Osteoblast (primary cell): Measurements from ENCODE around the gene SLC19A1. TPM values are rescaled to one million over a fixed set of nuclear protein-coding genes. Genes with fewer than 3 reads are reported as not detected.

Experiments used
- DNase-seq: peaks from one replicate; pipeline ENCODE4 v3.0.0; 2011; ENCODE audit warnings: low spot score, mixed read lengths; ENCODE audit not compliant: insufficient read length; ENCODE audit errors: missing footprints
- H2AFZ ChIP-seq: 2 replicates; pipeline ENCODE4 v1.6.0; 2011; ENCODE audit warnings: mild to moderate bottlenecking, low read length
- H3K27ac ChIP-seq: 2 replicates; pipeline ENCODE4 v1.5.1; 2011; ENCODE audit warnings: mild to moderate bottlenecking, low read depth, low read length, moderate library complexity
- H3K27me3 ChIP-seq: 2 replicates; pipeline ENCODE4 v1.6.0; 2012; ENCODE audit warnings: mild to moderate bottlenecking, control low read depth, inconsistent platforms, low read length, moderate library complexity; ENCODE audit not compliant: insufficient read depth
- H3K36me3 ChIP-seq: 2 replicates; pipeline ENCODE4 v1.5.1; 2011; ENCODE audit warnings: mild to moderate bottlenecking, low read length, control low read depth, moderate library complexity; ENCODE audit not compliant: insufficient read depth
- H3K4me1 ChIP-seq: 2 replicates; pipeline ENCODE4 v1.5.1; 2011; ENCODE audit warnings: mild to moderate bottlenecking, low read length, control low read depth, moderate library complexity; ENCODE audit not compliant: insufficient read depth
- H3K4me2 ChIP-seq: 2 replicates; pipeline ENCODE4 v1.6.0; 2011; ENCODE audit warnings: mild to moderate bottlenecking, low read length; ENCODE audit not compliant: insufficient read depth
- H3K4me3 ChIP-seq: fragments of 200-600 bp; sonication (generic); 3 replicates; pipeline ENCODE4 v1.5.1; 2012; ENCODE audit warnings: mild to moderate bottlenecking, low read length, inconsistent platforms; ENCODE audit not compliant: insufficient read depth
- H3K79me2 ChIP-seq: 2 replicates; pipeline ENCODE4 v1.6.0; 2012; ENCODE audit warnings: mild to moderate bottlenecking, low read length, control low read depth, inconsistent platforms; ENCODE audit not compliant: insufficient read depth
- H3K9me3 ChIP-seq: 2 replicates; pipeline ENCODE4 v1.5.1; 2011; ENCODE audit warnings: low read depth, low read length, control low read depth
- H4K20me1 ChIP-seq: 2 replicates; pipeline ENCODE4 v1.6.0; 2012; ENCODE audit warnings: mild to moderate bottlenecking, low read length, control low read depth; ENCODE audit not compliant: insufficient read depth
- CTCF ChIP-seq: IDR thresholded peaks from 2 replicates; pipeline ENCODE4 v1.5.1; 2011; ENCODE audit warnings: mild to moderate bottlenecking, low read depth, low read length, moderate library complexity; ENCODE audit errors: extremely low read depth
- total RNA-seq: library from RNA; depleted of rRNA; stranded (reverse); fragments of >200 nt; gene quantifications from 2 replicates; pipeline ENCODE4 v1.2.3, GENCODE V29; 2012

The SLC19A1 gene
- total RNA-seq, 1 donor, result 2.9 TPM

GRCh38 chr21:45482899-45483821 is 59.1 kb downstream of the SLC19A1 start:
- Histone ChIP-seq H3K36me3 (no peaks in the 10 kb centered on the region), H3K9me3 (no peaks in the 10 kb centered on the region), H3K4me2 (no peak overlapping the region), H3K4me3 (no peak overlapping the region), H4K20me1 (no peaks in the 10 kb centered on the region), H3K4me1 (peaks cover 2% of the 10 kb centered on the region), H3K79me2 (no peaks in the 10 kb centered on the region), H3K27ac (no peak overlapping the region), H2AFZ (no peak overlapping the region), H3K27me3 (no peaks in the 10 kb centered on the region)
- no peak for TF ChIP-seq CTCF
- no peak for DNase-seq

- Histone ChIP-seq H3K4me2 (no peak overlapping the region), H2AFZ (no peak overlapping the region), H3K4me1 (peaks cover 3% of the 10 kb centered on the region), H3K27me3 (no peaks in the 10 kb centered on the region), H3K9me3 (no peaks in the 10 kb centered on the region), H3K27ac (no peak overlapping the region), H3K79me2 (no peaks in the 10 kb centered on the region), H3K36me3 (no peaks in the 10 kb centered on the region), H3K4me3 (no peak overlapping the region), H4K20me1 (no peaks in the 10 kb centered on the region)
- no peak for TF ChIP-seq CTCF
- DNase-seq, result no peak
Measured at GRCh38 chr21:45481977-45482898, 60.0 kb downstream of the SLC19A1 start.

GRCh38 chr21:45481566-45481965 is 60.7 kb downstream of the SLC19A1 start:
- H3K27me3 ChIP-seq, result no peaks in the 10 kb centered on the region
- H3K9me3 ChIP-seq, result no peaks in the 10 kb centered on the region
- H3K27ac ChIP-seq, result no peak overlapping the region
- H4K20me1 ChIP-seq, result no peaks in the 10 kb centered on the region
- H3K4me3 ChIP-seq, result no peak overlapping the region
- peaks cover 3% of the 10 kb centered on the region for H3K4me1 ChIP-seq
- no peak overlapping the region for H3K4me2 ChIP-seq
- TF ChIP-seq CTCF, result no peak
- no peak for DNase-seq
- no peak overlapping the region for H2AFZ ChIP-seq
- H3K36me3 ChIP-seq, result no peaks in the 10 kb centered on the region
- no peaks in the 10 kb centered on the region for H3K79me2 ChIP-seq
